HCT116 (cell line): ENCODE results near the gene PLA2G2D. TPM values are rescaled to one million over a fixed set of nuclear protein-coding genes. Genes with fewer than 3 reads are reported as not detected.

Source experiments
- ATAC-seq: fragments of 200-7000 bp; cut with Tn5 transposase; 2 replicates; pipeline ENCODE4 v1.9.1; 2020; ENCODE audit warnings: mild to moderate bottlenecking, moderate library complexity
- BruUV-seq: library from RNA; stranded (reverse); fragments of 400-500 nt; replicated peaks from 2 replicates; lab custom pipeline; 2021; lab: Mats Ljungman, UMichigan
- CTCF ChIA-PET: fragments of 300-600 bp; sonication (Branson Sonifier 250); formaldehyde crosslinking; loops from one replicate; lab custom pipeline; 2021; ENCODE audit warnings: antibody characterized with exemption; lab: Charles Lee
- POLR2A ChIA-PET: fragments of 300-600, 350-600 bp; sonication (Branson Sonifier 250); formaldehyde crosslinking; loops from one replicate; lab custom pipeline; 2021; ENCODE audit warnings: antibody characterized with exemption; lab: Charles Lee
- RAD21 ChIA-PET, 2 experiments: fragments of 300-600 bp; sonication (Branson Sonifier 250); formaldehyde crosslinking; loops; one replicate each; lab custom pipeline; 2023; ENCODE audit warnings: low total read pairs in 2 of 2; ENCODE audit not compliant: uncharacterized antibody in 2 of 2, unreplicated experiment in 2 of 2, low non-redundant PET in 1 of 2; lab: Charles Lee
- DNase-seq: peaks from one replicate; pipeline ENCODE4 v3.0.0-alpha.2; 2010; ENCODE audit warnings: low read depth, low spot score
- H2AFZ ChIP-seq: fragments of 200-600 bp; shearing (Covaris generic), sonication (generic); 2 replicates; pipeline ENCODE4 v1.6.1; 2017; ENCODE audit warnings: low read depth, mixed run types, mixed read lengths, antibody characterized with exemption, low read length; ENCODE audit not compliant: poor library complexity, severe bottlenecking
- H3K27ac ChIP-seq: 2 replicates; pipeline ENCODE4 v1.5.1; 2012; ENCODE audit warnings: low read depth, low read length
- H3K27me3 ChIP-seq: fragments of 200-600 bp; sonication (generic); 2 replicates; pipeline ENCODE4 v1.6.1; 2016; ENCODE audit warnings: mixed run types, low read length, mixed read lengths; ENCODE audit not compliant: insufficient read depth
- H3K36me3 ChIP-seq, 2 experiments: fragments of 200-500 bp in 1 of 2; fragments of 200-600 bp in 1 of 2; sonication (Bioruptor generic) in 1 of 2; sonication (generic) in 1 of 2; 2 replicates each; pipeline versions ENCODE4 v1.5.1 to v1.6.1; 2014 to 2016; ENCODE audit warnings: low read length in 2 of 2, inconsistent platforms in 1 of 2, mixed read lengths in 1 of 2, mixed run types in 1 of 2; ENCODE audit not compliant: insufficient read depth in 2 of 2, control insufficient read depth in 1 of 2
- H3K4me1 ChIP-seq, 2 experiments: fragments of 200-600 bp in 1 of 2; sonication (generic) in 1 of 2; 2 replicates each; pipeline versions ENCODE4 v1.5.1 to v1.6.1; 2012 to 2017; ENCODE audit warnings: low read length in 2 of 2, inconsistent platforms in 1 of 2, mild to moderate bottlenecking in 1 of 2, mixed read lengths in 1 of 2, mixed run types in 1 of 2, moderate library complexity in 1 of 2; ENCODE audit not compliant: insufficient read depth in 2 of 2, control insufficient read depth in 1 of 2
- H3K4me2 ChIP-seq: fragments of 200-600 bp; sonication (generic); 2 replicates; pipeline ENCODE4 v1.6.1; 2017; ENCODE audit warnings: mixed run types, low read length, mixed read lengths
- H3K4me3 ChIP-seq, 2 experiments: fragments of 200-600 bp in 1 of 2; sonication (generic) in 1 of 2; replicated peaks in 1 of 2; 2 replicates each; pipeline ENCODE4 v1.5.1; 2011 to 2016; ENCODE audit warnings: low read length in 2 of 2, control low read depth in 1 of 2, low read depth in 1 of 2, mild to moderate bottlenecking in 1 of 2, mixed read lengths in 1 of 2, mixed run types in 1 of 2
- H3K79me2 ChIP-seq: fragments of 200-600 bp; sonication (generic); 2 replicates; pipeline ENCODE4 v1.6.1; 2017; ENCODE audit warnings: mild to moderate bottlenecking, mixed run types, low read length, moderate library complexity, mixed read lengths; ENCODE audit not compliant: insufficient read depth
- H3K9ac ChIP-seq: fragments of 200-600 bp; sonication (generic); 2 replicates; pipeline ENCODE4 v1.6.1; 2016; ENCODE audit warnings: low read length, mixed read lengths
- H3K9me2 ChIP-seq: fragments of 200-600 bp; sonication (generic), shearing (Covaris generic); 2 replicates; pipeline ENCODE4 v1.6.1; 2017; ENCODE audit warnings: mixed run types, mild to moderate bottlenecking, moderate library complexity; ENCODE audit not compliant: insufficient read depth
- H3K9me3 ChIP-seq, 2 experiments: fragments of 200-500 bp in 1 of 2; fragments of 200-600 bp in 1 of 2; sonication (Bioruptor generic) in 1 of 2; sonication (generic) in 1 of 2; 2 replicates each; pipeline ENCODE4 v1.6.1; 2014 to 2017; ENCODE audit warnings: low read length in 2 of 2, mixed read lengths in 2 of 2, inconsistent platforms in 1 of 2, low read depth in 1 of 2, mild to moderate bottlenecking in 1 of 2, mixed run types in 1 of 2, moderate library complexity in 1 of 2; ENCODE audit not compliant: control insufficient read depth in 1 of 2, insufficient read depth in 1 of 2
- H4K20me1 ChIP-seq: fragments of 200-600 bp; sonication (generic), shearing (Covaris generic); 2 replicates; pipeline ENCODE4 v1.6.1; 2017; ENCODE audit warnings: mixed run types, mild to moderate bottlenecking, moderate library complexity; ENCODE audit not compliant: insufficient read depth
- ATF3 ChIP-seq: IDR thresholded peaks from 2 replicates; pipeline ENCODE4 v1.6.1; 2012
- CBX3 ChIP-seq: IDR thresholded peaks from 2 replicates; pipeline ENCODE4 v1.6.1; 2012; ENCODE audit warnings: low read depth
- CTCF ChIP-seq, 3 experiments: fragments of 200-600 bp in 1 of 3; sonication (generic) in 1 of 3; IDR thresholded peaks in 2 of 3; conservative IDR thresholded peaks in 1 of 3; 2 replicates each; pipeline ENCODE4 v1.5.1; 2012 to 2017; ENCODE audit warnings: low read depth in 2 of 3, low read length in 2 of 3, antibody characterized with exemption in 1 of 3, borderline replicate concordance in 1 of 3, control low read depth in 1 of 3, mild to moderate bottlenecking in 1 of 3, mixed read lengths in 1 of 3, mixed run types in 1 of 3, moderate library complexity in 1 of 3; ENCODE audit not compliant: insufficient read depth in 1 of 3
- EGR1 ChIP-seq: IDR thresholded peaks from 2 replicates; pipeline ENCODE4 v1.6.1; 2012; ENCODE audit warnings: low read depth
- ELF1 ChIP-seq: IDR thresholded peaks from 2 replicates; pipeline ENCODE4 v1.6.1; 2012; ENCODE audit warnings: low read depth, borderline replicate concordance
- EZH2 ChIP-seq: fragments of 200-600 bp; sonication (generic); IDR thresholded peaks from 2 replicates; pipeline ENCODE4 v1.6.1; 2017; ENCODE audit warnings: antibody characterized with exemption, mixed run types
- EZH2phosphoT487 ChIP-seq: fragments of 200-600 bp; IDR thresholded peaks from 2 replicates; pipeline ENCODE4 v1.6.1; 2018; ENCODE audit warnings: antibody characterized with exemption, borderline replicate concordance
- FOSL1 ChIP-seq: IDR thresholded peaks from 2 replicates; pipeline ENCODE4 v1.6.1; 2012; ENCODE audit warnings: low read depth
- JUND ChIP-seq: IDR thresholded peaks from 2 replicates; pipeline ENCODE4 v1.6.1; 2012
- POLR2A ChIP-seq: IDR thresholded peaks from 2 replicates; pipeline ENCODE4 v1.7.0; 2011; ENCODE audit warnings: borderline replicate concordance; ENCODE audit not compliant: insufficient read depth, insufficient read length; ENCODE audit errors: extremely low read depth
- POLR2AphosphoS5 ChIP-seq: IDR thresholded peaks from 2 replicates; pipeline ENCODE4 v1.6.1; 2011; ENCODE audit warnings: mild to moderate bottlenecking, low read depth, low read length, moderate library complexity
- RAD21 ChIP-seq: IDR thresholded peaks from 2 replicates; pipeline ENCODE4 v1.6.1; 2012; ENCODE audit warnings: low read depth, mild to moderate bottlenecking
- REST ChIP-seq: IDR thresholded peaks from 2 replicates; pipeline ENCODE4 v1.6.1; 2012; ENCODE audit warnings: low read depth
- SIN3A ChIP-seq: IDR thresholded peaks from 2 replicates; pipeline ENCODE4 v1.6.1; 2012; ENCODE audit warnings: low read depth
- SP1 ChIP-seq: IDR thresholded peaks from 2 replicates; pipeline ENCODE4 v1.6.1; 2012; ENCODE audit warnings: low read depth
- SRF ChIP-seq: IDR thresholded peaks from 2 replicates; pipeline ENCODE4 v1.6.1; 2012; ENCODE audit warnings: low read depth
- TCF7L2 ChIP-seq: IDR thresholded peaks from 2 replicates; pipeline ENCODE4 v1.7.0; 2011; ENCODE audit warnings: borderline replicate concordance, inconsistent platforms; ENCODE audit not compliant: insufficient read depth, insufficient read length; ENCODE audit errors: extremely low read depth
- ZBTB33 ChIP-seq: IDR thresholded peaks from 2 replicates; pipeline ENCODE4 v1.6.1; 2011; ENCODE audit warnings: mild to moderate bottlenecking, low read length, moderate library complexity; ENCODE audit not compliant: insufficient replicate concordance; ENCODE audit errors: extremely low read depth
- ZFX ChIP-seq: fragments of 450-650 bp; IDR thresholded peaks from 2 replicates; pipeline ENCODE4 v1.6.1; 2017
- ZNF274 ChIP-seq: fragments of 200-500 bp; sonication (Bioruptor generic); IDR thresholded peaks from 2 replicates; pipeline ENCODE4 v1.6.1; 2014; ENCODE audit warnings: mild to moderate bottlenecking, low read depth, low read length, inconsistent platforms
- intact Hi-C: fragments of 100-400 bp; cut with micrococcal nuclease; formaldehyde crosslinking; loops from 2 replicates; pipeline ENCODE4 v1.10.0; 2022
- total RNA-seq: library from RNA; stranded (reverse); gene quantifications from one replicate; pipeline ENCODE4 v1.2.1, GENCODE V29; 2021; ENCODE audit not compliant: unreplicated experiment

PLA2G2D gene
- total RNA-seq, 1 experiment from 2014 or later = not detected

- H3K9me3 ChIP-seq = no peaks in the 10 kb centered on the region
- no peak overlapping the region for H3K27ac ChIP-seq
- ATAC-seq (no peak), DNase-seq (no peak)
- H2AFZ ChIP-seq = no peak overlapping the region
- ChIA-PET RAD21 (no interaction called here), CTCF (no interaction called here), POLR2A (no interaction called here)
- no peaks in the 10 kb centered on the region for H4K20me1 ChIP-seq
- no peak overlapping the region for H3K9ac ChIP-seq
- H3K4me1 ChIP-seq = peaks cover 9 to 21% of the 10 kb centered on the region in 2 experiments
- H3K4me2 ChIP-seq = no peak overlapping the region
- H3K36me3 ChIP-seq = no peaks in the 10 kb centered on the region
- intact Hi-C loops = no loop called here
- TF ChIP-seq EZH2 (no peak), POLR2A (no peak), ATF3 (no peak), ELF1 (no peak), ZBTB33 (no peak), CTCF (IDR thresholded peaks at IDR 0.05 in 2 of 3, conservative IDR thresholded peaks at IDR 0.05 in 1 of 3; ENCODE audit: borderline replicate concordance in 1 of 3, insufficient read depth in 1 of 3, low read depth in 2 of 3, low read length in 2 of 3) (no peak), SIN3A (no peak), ZNF274 (no peak), FOSL1 (no peak), SRF (no peak), REST (no peak), JUND (no peak), RAD21 (no peak), SP1 (no peak), EZH2phosphoT487 (no peak), EGR1 (no peak), CBX3 (no peak), ZFX (no peak), POLR2AphosphoS5 (no peak), TCF7L2 (no peak)
- TF ChIP-seq, all 23 proteins: peak for 0
- Histone ChIP-seq H3K9me2 (no peaks in the 10 kb centered on the region), H3K4me3 (no peak overlapping the region), H3K27me3 (no peaks in the 10 kb centered on the region), H3K79me2 (no peaks in the 10 kb centered on the region)
- BruUV-seq = no TSS peak
Observed at GRCh38 chr1:20126806-20127440, 7.6 kb upstream of the PLA2G2D start.
